ENCODE data around the gene DVL3. TPM values are rescaled to one million over a fixed set of nuclear protein-coding genes. Genes with fewer than 3 reads are reported as not detected.

The DVL3 gene
- total RNA-seq, 4 donors from 2014 or later, result 54.1 to 174 (median 65.7) TPM

- Histone ChIP-seq H3K36me3 (peaks cover 0 to 45% (median 18%) of the 10 kb centered on the region in 4 donors), H3K27ac (no peak overlapping the region), H3K4me1 (peaks cover 0 to 5% (median 2%) of the 10 kb centered on the region in 4 donors), H3K9me3 (no peaks in the 10 kb centered on the region), H3K27me3 (no peaks in the 10 kb centered on the region), H3K4me3 (no peak overlapping the region)
- intact Hi-C loops (cut with DNase I; ENCODE audit: low total_unique reads) (no loop called here), in situ Hi-C loops (cut with MboI; ENCODE audit: low pct_ligation_motif_present in 1 of 4, low pct_unique_long_range_greater_than_20kb in 1 of 4, low sequenced_read_pairs in 3 of 4) (no loop called here)
- no peak for DNase-seq
- TF ChIP-seq CTCF (IDR thresholded peaks at IDR 0.05) (no peak), POLR2A (IDR thresholded peaks at IDR 0.05) (no peak), POLR2AphosphoS5 (IDR thresholded peaks at IDR 0.05) (no peak), EP300 (IDR thresholded peaks at IDR 0.05; ENCODE audit: low read depth) (no peak)
- WGBS, 2 donors (ENCODE audit: low coverage in 1 of 2), result 94% methylated on average over 6 of the region's 6 CpGs; no CpG with 5 or more reads in 1 of the 2 donors
Measured at GRCh38 chr3:184166671-184167070, 11.5 kb downstream of the DVL3 start.

- in situ Hi-C loops (cut with MboI; ENCODE audit: low pct_ligation_motif_present in 1 of 4, low pct_unique_long_range_greater_than_20kb in 1 of 4, low sequenced_read_pairs in 3 of 4) (no loop called here), intact Hi-C loops (cut with DNase I; ENCODE audit: low total_unique reads) (no loop called here)
- no peak overlapping the region for H3K4me3 ChIP-seq
- H3K27me3 ChIP-seq, result no peaks in the 10 kb centered on the region
- no peaks in the 10 kb centered on the region for H3K9me3 ChIP-seq
- no peaks in the 10 kb centered on the region for H3K4me1 ChIP-seq
- WGBS, 2 donors (ENCODE audit: low coverage in 1 of 2), result 99% methylated on average over 8 of the region's 8 CpGs; no CpG with 5 or more reads in 1 of the 2 donors
- peaks cover 0 to 45% (median 20%) of the 10 kb centered on the region in 4 donors for H3K36me3 ChIP-seq
- peak overlapping the region in 1 of 4 donors; percentile 21 for H3K27ac ChIP-seq
- DNase-seq, result no peak
- TF ChIP-seq POLR2AphosphoS5 (IDR thresholded peaks at IDR 0.05), result no peak
- TF ChIP-seq CTCF (IDR thresholded peaks at IDR 0.05), result no peak
- no peak for TF ChIP-seq EP300 (IDR thresholded peaks at IDR 0.05; ENCODE audit: low read depth)
- no peak for TF ChIP-seq POLR2A (IDR thresholded peaks at IDR 0.05)
Measured at GRCh38 chr3:184167786-184168185, 12.6 kb downstream of the DVL3 start.

- H3K36me3 ChIP-seq, result peaks cover 0 to 45% (median 20%) of the 10 kb centered on the region in 4 donors
- TF ChIP-seq CTCF (IDR thresholded peaks at IDR 0.05) (no peak), POLR2AphosphoS5 (IDR thresholded peaks at IDR 0.05) (no peak), EP300 (IDR thresholded peaks at IDR 0.05; ENCODE audit: low read depth) (no peak), POLR2A (IDR thresholded peaks at IDR 0.05) (no peak)
- no peaks in the 10 kb centered on the region for H3K27me3 ChIP-seq
- H3K4me1 ChIP-seq, result no peaks in the 10 kb centered on the region
- H3K9me3 ChIP-seq, result no peaks in the 10 kb centered on the region
- intact Hi-C loops (cut with DNase I; ENCODE audit: low total_unique reads) (no loop called here), in situ Hi-C loops (cut with MboI; ENCODE audit: low pct_ligation_motif_present in 1 of 4, low pct_unique_long_range_greater_than_20kb in 1 of 4, low sequenced_read_pairs in 3 of 4) (no loop called here)
- no peak overlapping the region for H3K4me3 ChIP-seq
- peak overlapping the region in 2 of 4 donors; percentile 14 to 21 for H3K27ac ChIP-seq
- 78 to 82% methylated on average over 2 to 9 of the region's 9 CpGs for WGBS, 2 donors (ENCODE audit: low coverage in 1 of 2)
- DNase-seq, result no peak
Measured at GRCh38 chr3:184168363-184169120, 13.4 kb downstream of the DVL3 start.

- Histone ChIP-seq H3K27me3 (no peaks in the 10 kb centered on the region), H3K27ac (no peak overlapping the region), H3K4me1 (peaks cover 0 to 7% (median 4%) of the 10 kb centered on the region in 4 donors), H3K36me3 (peaks cover 0 to 30% (median 15%) of the 10 kb centered on the region in 4 donors), H3K4me3 (no peak overlapping the region), H3K9me3 (no peaks in the 10 kb centered on the region)
- in situ Hi-C loops (cut with MboI; ENCODE audit: low pct_ligation_motif_present in 1 of 4, low pct_unique_long_range_greater_than_20kb in 1 of 4, low sequenced_read_pairs in 3 of 4), result no loop called here
- no peak for DNase-seq
- TF ChIP-seq POLR2AphosphoS5 (IDR thresholded peaks at IDR 0.05) (no peak), CTCF (IDR thresholded peaks at IDR 0.05) (no peak), POLR2A (IDR thresholded peaks at IDR 0.05) (no peak), EP300 (IDR thresholded peaks at IDR 0.05; ENCODE audit: low read depth) (no peak)
- WGBS, 2 donors (ENCODE audit: low coverage in 1 of 2), result 79 to 95% methylated on average over 5 to 66 of the region's 66 CpGs
- intact Hi-C loops (cut with DNase I; ENCODE audit: low total_unique reads), result no loop called here
Measured at GRCh38 chr3:184169896-184170875, 15.0 kb downstream of the DVL3 start.
